GM23338 (cell line): Measurements from ENCODE around the gene DDB1. TPM values are rescaled to one million over a fixed set of nuclear protein-coding genes. Genes with fewer than 3 reads are reported as not detected.

Experiments
- ATAC-seq: fragments of 200-7000 bp; cut with Tn5 transposase; 3 replicates; pipeline ENCODE4 v1.9.1; 2020
- DNase-seq: peaks from one replicate; pipeline ENCODE4 v3.0.0-alpha.2; 2015; ENCODE audit warnings: low spot score
- H2AFZ ChIP-seq: fragments of 200-600 bp; sonication (generic); 2 replicates; pipeline ENCODE4 v1.8.0; 2016; ENCODE audit warnings: antibody characterized with exemption, mild to moderate bottlenecking, moderate library complexity
- H3F3A ChIP-seq: fragments of 200-600 bp; sonication (generic); replicated peaks from 2 replicates; pipeline ENCODE4 v1.8.0; 2017; ENCODE audit warnings: antibody characterized with exemption, mixed run types, low read depth
- H3K27ac ChIP-seq: fragments of 200-600 bp; sonication (generic); 2 replicates; pipeline ENCODE4 v1.6.1; 2016; ENCODE audit warnings: low read depth
- H3K27me3 ChIP-seq: fragments of 200-600 bp; sonication (generic); 2 replicates; pipeline ENCODE4 v1.8.0; 2016; ENCODE audit warnings: mild to moderate bottlenecking, mixed run types, moderate library complexity; ENCODE audit not compliant: insufficient read depth
- H3K36me3 ChIP-seq: fragments of 200-600 bp; sonication (generic); 2 replicates; pipeline ENCODE4 v1.8.0; 2016; ENCODE audit warnings: mild to moderate bottlenecking; ENCODE audit not compliant: insufficient read depth
- H3K4me1 ChIP-seq: fragments of 200-600 bp; sonication (generic); 2 replicates; pipeline ENCODE4 v1.8.0; 2016; ENCODE audit warnings: mild to moderate bottlenecking, moderate library complexity; ENCODE audit not compliant: insufficient read depth
- H3K4me2 ChIP-seq: fragments of 200-600 bp; sonication (generic); 2 replicates; pipeline ENCODE4 v1.7.1; 2017; ENCODE audit warnings: mixed run types
- H3K4me3 ChIP-seq: fragments of 200-600 bp; sonication (generic); 2 replicates; pipeline ENCODE4 v1.6.1; 2016; ENCODE audit warnings: mixed run types
- H3K79me2 ChIP-seq: fragments of 200-600 bp; sonication (generic); replicated peaks from 2 replicates; pipeline ENCODE4 v1.8.0; 2017; ENCODE audit warnings: mild to moderate bottlenecking; ENCODE audit not compliant: insufficient read depth
- H3K9me2 ChIP-seq: fragments of 200-600 bp; sonication (generic); 2 replicates; pipeline ENCODE4 v1.8.0; 2017; ENCODE audit not compliant: insufficient read depth
- H4K20me1 ChIP-seq: fragments of 200-600 bp; sonication (generic); replicated peaks from 2 replicates; pipeline ENCODE4 v1.8.0; 2017; ENCODE audit warnings: mild to moderate bottlenecking; ENCODE audit not compliant: insufficient read depth
- H3K27ac Mint-ChIP-seq: 2 replicates; pipeline ENCODE4 v1.8.0; 2020; ENCODE audit warnings: inconsistent platforms, mild to moderate bottlenecking, moderate library complexity, mixed read lengths
- H3K27me3 Mint-ChIP-seq: 3 replicates; pipeline ENCODE4 v1.8.0; 2022; ENCODE audit warnings: low read depth, mild to moderate bottlenecking, moderate library complexity, mixed read lengths, inconsistent platforms; ENCODE audit not compliant: insufficient read depth, poor library complexity
- H3K36me3 Mint-ChIP-seq: 3 replicates; pipeline ENCODE4 v1.8.0; 2021; ENCODE audit warnings: low read depth, mild to moderate bottlenecking, inconsistent platforms, moderate library complexity, mixed read lengths
- H3K4me1 Mint-ChIP-seq: 3 replicates; pipeline ENCODE4 v1.8.0; 2020; ENCODE audit warnings: mild to moderate bottlenecking, inconsistent platforms, mixed read lengths
- H3K4me3 Mint-ChIP-seq: 3 replicates; pipeline ENCODE4 v1.8.0; 2021; ENCODE audit warnings: moderate library complexity, mild to moderate bottlenecking, inconsistent platforms, mixed read lengths
- H3K9me3 Mint-ChIP-seq: 3 replicates; pipeline ENCODE4 v1.8.0; 2020; ENCODE audit warnings: moderate library complexity, mild to moderate bottlenecking, inconsistent platforms, mixed read lengths
- CREB1 ChIP-seq: fragments of 250-450 bp; sonication (Bioruptor Pico); IDR thresholded peaks from 2 replicates; pipeline ENCODE4 v1.5.0; 2020; ENCODE audit warnings: low read depth, mild to moderate bottlenecking, moderate library complexity
- CTCF ChIP-seq, 2 experiments: fragments of 200-600 bp in 1 of 2; sonication (generic) in 1 of 2; conservative IDR thresholded peaks; 2 replicates each; pipeline versions ENCODE4 v1.5.1 to v1.6.1; 2016 to 2017; ENCODE audit warnings: antibody characterized with exemption in 2 of 2, low read depth in 2 of 2, mild to moderate bottlenecking in 2 of 2, moderate library complexity in 1 of 2
- ETS1 ChIP-seq: IDR thresholded peaks from 2 replicates; pipeline ENCODE4 v1.6.1; 2016; ENCODE audit warnings: antibody characterized with exemption
- EZH2 ChIP-seq: fragments of 200-600 bp; sonication (generic); IDR thresholded peaks from one replicate; pipeline ENCODE4 v1.8.0; 2017; ENCODE audit warnings: antibody characterized with exemption, mild to moderate bottlenecking, low read depth; ENCODE audit not compliant: unreplicated experiment
- EZH2phosphoT487 ChIP-seq: fragments of 200-600 bp; sonication (generic); IDR thresholded peaks from one replicate; pipeline ENCODE4 v1.8.1; 2018; ENCODE audit warnings: antibody characterized with exemption; ENCODE audit not compliant: unreplicated experiment
- JUNB ChIP-seq: IDR thresholded peaks from one replicate; pipeline ENCODE4 v1.6.1; 2016; ENCODE audit warnings: antibody characterized with exemption; ENCODE audit not compliant: unreplicated experiment
- NANOG ChIP-seq: IDR thresholded peaks from 2 replicates; pipeline ENCODE4 v1.6.1; 2016; ENCODE audit warnings: antibody characterized with exemption, borderline replicate concordance
- POLR2AphosphoS5 ChIP-seq: IDR thresholded peaks from 2 replicates; pipeline ENCODE4 v1.6.1; 2016; ENCODE audit warnings: antibody characterized with exemption, low read depth
- STAT1 ChIP-seq: IDR thresholded peaks from one replicate; pipeline ENCODE4 v1.6.1; 2016; ENCODE audit warnings: antibody characterized with exemption; ENCODE audit not compliant: unreplicated experiment
- ZNF114 ChIP-seq: fragments of 250-450 bp; sonication (Bioruptor Pico); IDR thresholded peaks from 2 replicates; pipeline ENCODE4 v1.5.0; 2020; ENCODE audit warnings: mild to moderate bottlenecking, moderate library complexity
- ZNF331 ChIP-seq: fragments of 250-450 bp; sonication (Bioruptor Pico); IDR thresholded peaks from 2 replicates; pipeline ENCODE4 v1.5.0; 2020; ENCODE audit warnings: low read depth, mild to moderate bottlenecking, moderate library complexity
- ZNF462 ChIP-seq: fragments of 250-450 bp; sonication (Bioruptor Pico); IDR thresholded peaks from 2 replicates; pipeline ENCODE4 v1.5.0; 2020; ENCODE audit warnings: mild to moderate bottlenecking, moderate library complexity
- polyA plus RNA-seq: library from polyadenylated mRNA; unstranded; fragments of >200 nt; fragmentation: Nextera tagmentation; extraction: Ambion mirVana; gene quantifications from 2 replicates; pipeline ENCODE4 v1.2.1, GENCODE V29; 2016
- total RNA-seq: library from RNA; depleted of rRNA; stranded (reverse); fragments of >200 nt; shearing (Covaris generic); gene quantifications from 2 replicates; pipeline ENCODE4 v1.2.3, GENCODE V29; 2014
- TF ChIP-seq, protein P1 (sequence below): IDR thresholded peaks from one replicate; pipeline ENCODE4 v1.6.1; 2018; ENCODE audit warnings: antibody characterized with exemption; ENCODE audit not compliant: unreplicated experiment

DDB1 gene
- total and polyA plus RNA-seq, 2 experiments from 2014 or later, result 102 to 282 TPM

GRCh38 chr11:61264371-61264770 lies 68.5 kb downstream of the DDB1 start:
- no peaks in the 10 kb centered on the region for H3K4me1 ChIP-seq
- H3K27me3 ChIP-seq, result no peaks in the 10 kb centered on the region
- no peaks in the 10 kb centered on the region for H3K9me2 ChIP-seq
- H3K36me3 Mint-ChIP-seq, result peaks cover 3% of the 10 kb centered on the region; the same call in 1 of the 3 replicates
- no peaks in the 10 kb centered on the region for H3K36me3 ChIP-seq
- no peak overlapping the region for H3K4me3 ChIP-seq
- ATAC-seq, result no peak
- peaks cover 2% of the 10 kb centered on the region for H3K27me3 Mint-ChIP-seq
- no peaks in the 10 kb centered on the region for H3K4me1 Mint-ChIP-seq
- H3K79me2 ChIP-seq, result no peaks in the 10 kb centered on the region
- no peak overlapping the region for H3K27ac Mint-ChIP-seq
- DNase-seq, result no peak
- H3K4me3 Mint-ChIP-seq, result no peak overlapping the region
- H3K27ac ChIP-seq, result no peak overlapping the region
- H2AFZ ChIP-seq, result no peak overlapping the region
- H3K4me2 ChIP-seq, result no peak overlapping the region
- TF ChIP-seq ZNF462 (CRISPR knock-in tag) (no peak), ETS1 (no peak), ZNF114 (CRISPR knock-in tag) (no peak), STAT1 (no peak), EZH2 (no peak), CREB1 (no peak), POLR2AphosphoS5 (no peak), EZH2phosphoT487 (no peak), CTCF (conservative IDR thresholded peaks at IDR 0.05; ENCODE audit: low read depth in 2 of 2) (no peak), NANOG (no peak), ZNF331 (CRISPR knock-in tag) (no peak), JUNB (no peak)
- TF ChIP-seq, protein P1, sequence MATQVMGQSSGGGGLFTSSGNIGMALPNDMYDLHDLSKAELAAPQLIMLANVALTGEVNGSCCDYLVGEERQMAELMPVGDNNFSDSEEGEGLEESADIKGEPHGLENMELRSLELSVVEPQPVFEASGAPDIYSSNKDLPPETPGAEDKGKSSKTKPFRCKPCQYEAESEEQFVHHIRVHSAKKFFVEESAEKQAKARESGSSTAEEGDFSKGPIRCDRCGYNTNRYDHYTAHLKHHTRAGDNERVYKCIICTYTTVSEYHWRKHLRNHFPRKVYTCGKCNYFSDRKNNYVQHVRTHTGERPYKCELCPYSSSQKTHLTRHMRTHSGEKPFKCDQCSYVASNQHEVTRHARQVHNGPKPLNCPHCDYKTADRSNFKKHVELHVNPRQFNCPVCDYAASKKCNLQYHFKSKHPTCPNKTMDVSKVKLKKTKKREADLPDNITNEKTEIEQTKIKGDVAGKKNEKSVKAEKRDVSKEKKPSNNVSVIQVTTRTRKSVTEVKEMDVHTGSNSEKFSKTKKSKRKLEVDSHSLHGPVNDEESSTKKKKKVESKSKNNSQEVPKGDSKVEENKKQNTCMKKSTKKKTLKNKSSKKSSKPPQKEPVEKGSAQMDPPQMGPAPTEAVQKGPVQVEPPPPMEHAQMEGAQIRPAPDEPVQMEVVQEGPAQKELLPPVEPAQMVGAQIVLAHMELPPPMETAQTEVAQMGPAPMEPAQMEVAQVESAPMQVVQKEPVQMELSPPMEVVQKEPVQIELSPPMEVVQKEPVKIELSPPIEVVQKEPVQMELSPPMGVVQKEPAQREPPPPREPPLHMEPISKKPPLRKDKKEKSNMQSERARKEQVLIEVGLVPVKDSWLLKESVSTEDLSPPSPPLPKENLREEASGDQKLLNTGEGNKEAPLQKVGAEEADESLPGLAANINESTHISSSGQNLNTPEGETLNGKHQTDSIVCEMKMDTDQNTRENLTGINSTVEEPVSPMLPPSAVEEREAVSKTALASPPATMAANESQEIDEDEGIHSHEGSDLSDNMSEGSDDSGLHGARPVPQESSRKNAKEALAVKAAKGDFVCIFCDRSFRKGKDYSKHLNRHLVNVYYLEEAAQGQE, result no peak
- H4K20me1 ChIP-seq, result 0 out of 2 replicates have a peak, but pooled peaks cover 4% of the 10 kb centered on the region
- H3K9me3 Mint-ChIP-seq, result no peaks in the 10 kb centered on the region
- H3F3A ChIP-seq, result no peaks in the 10 kb centered on the region
